B cell (primary cell): ENCODE data around the gene NAA40.

ENCODE experiments used
- EZH2 ChIP-seq: IDR thresholded peaks from 2 replicates; pipeline ENCODE4 v1.6.1; 2012; ENCODE audit warnings: borderline replicate concordance, low read depth, mild to moderate bottlenecking, moderate library complexity, low read length; ENCODE audit not compliant: insufficient read depth, poor library complexity, severe bottlenecking
- TF ChIP-seq, protein P1 (sequence below): fragments of 200-600 bp; IDR thresholded peaks from one replicate; pipeline ENCODE4 v1.8.0; 2022; ENCODE audit warnings: antibody characterized with exemption, mild to moderate bottlenecking

DNA sequence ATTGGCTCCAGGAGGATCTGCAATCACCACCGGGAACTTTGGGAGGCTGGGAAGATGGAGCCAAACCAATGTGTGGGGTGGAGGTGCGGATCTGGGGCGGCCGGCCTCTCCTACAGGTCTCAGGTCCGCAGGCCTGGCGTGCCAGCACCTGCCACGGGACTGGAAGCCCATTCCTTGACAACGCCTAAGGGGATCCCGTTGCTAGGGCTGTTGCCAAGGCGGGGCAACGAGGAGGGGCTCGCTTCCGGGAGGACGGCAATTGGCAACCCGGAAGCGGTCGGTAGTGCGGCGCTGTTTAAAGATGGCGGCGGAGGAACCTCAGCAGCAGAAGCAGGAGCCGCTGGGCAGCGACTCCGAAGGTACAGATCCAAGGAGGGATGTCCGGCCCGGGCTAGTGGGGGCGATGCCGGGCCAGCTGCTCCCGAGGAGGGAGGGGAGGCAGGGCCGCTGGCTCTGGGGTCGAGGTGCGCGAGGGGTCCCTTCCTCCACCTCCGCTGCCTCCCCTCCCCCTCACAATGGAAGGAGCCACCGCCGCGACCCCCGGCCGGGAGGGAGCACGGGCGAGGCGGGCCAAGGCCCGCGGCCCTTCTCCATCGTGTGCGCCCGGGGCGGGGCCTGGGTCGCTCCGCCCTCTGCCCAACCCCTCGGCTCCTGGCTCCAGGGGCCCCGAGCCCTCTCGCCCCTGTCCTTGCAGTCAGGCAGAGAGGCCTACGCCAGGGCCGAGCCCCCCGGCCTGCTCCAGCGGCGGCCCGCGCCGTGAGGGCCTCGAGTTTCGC, 47.5 kb downstream of the NAA40 start, which contains the start of gene OTUB1:
- TF ChIP-seq, protein P1, sequence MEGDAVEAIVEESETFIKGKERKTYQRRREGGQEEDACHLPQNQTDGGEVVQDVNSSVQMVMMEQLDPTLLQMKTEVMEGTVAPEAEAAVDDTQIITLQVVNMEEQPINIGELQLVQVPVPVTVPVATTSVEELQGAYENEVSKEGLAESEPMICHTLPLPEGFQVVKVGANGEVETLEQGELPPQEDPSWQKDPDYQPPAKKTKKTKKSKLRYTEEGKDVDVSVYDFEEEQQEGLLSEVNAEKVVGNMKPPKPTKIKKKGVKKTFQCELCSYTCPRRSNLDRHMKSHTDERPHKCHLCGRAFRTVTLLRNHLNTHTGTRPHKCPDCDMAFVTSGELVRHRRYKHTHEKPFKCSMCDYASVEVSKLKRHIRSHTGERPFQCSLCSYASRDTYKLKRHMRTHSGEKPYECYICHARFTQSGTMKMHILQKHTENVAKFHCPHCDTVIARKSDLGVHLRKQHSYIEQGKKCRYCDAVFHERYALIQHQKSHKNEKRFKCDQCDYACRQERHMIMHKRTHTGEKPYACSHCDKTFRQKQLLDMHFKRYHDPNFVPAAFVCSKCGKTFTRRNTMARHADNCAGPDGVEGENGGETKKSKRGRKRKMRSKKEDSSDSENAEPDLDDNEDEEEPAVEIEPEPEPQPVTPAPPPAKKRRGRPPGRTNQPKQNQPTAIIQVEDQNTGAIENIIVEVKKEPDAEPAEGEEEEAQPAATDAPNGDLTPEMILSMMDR, result no peak
- TF ChIP-seq EZH2, result no peak
